Measurements from ENCODE around the gene PLEKHB2.

GRCh38 chr2:131127076-131127475, 21.9 kb downstream of the PLEKHB2 start:
- TF ChIP-seq, protein P1, sequence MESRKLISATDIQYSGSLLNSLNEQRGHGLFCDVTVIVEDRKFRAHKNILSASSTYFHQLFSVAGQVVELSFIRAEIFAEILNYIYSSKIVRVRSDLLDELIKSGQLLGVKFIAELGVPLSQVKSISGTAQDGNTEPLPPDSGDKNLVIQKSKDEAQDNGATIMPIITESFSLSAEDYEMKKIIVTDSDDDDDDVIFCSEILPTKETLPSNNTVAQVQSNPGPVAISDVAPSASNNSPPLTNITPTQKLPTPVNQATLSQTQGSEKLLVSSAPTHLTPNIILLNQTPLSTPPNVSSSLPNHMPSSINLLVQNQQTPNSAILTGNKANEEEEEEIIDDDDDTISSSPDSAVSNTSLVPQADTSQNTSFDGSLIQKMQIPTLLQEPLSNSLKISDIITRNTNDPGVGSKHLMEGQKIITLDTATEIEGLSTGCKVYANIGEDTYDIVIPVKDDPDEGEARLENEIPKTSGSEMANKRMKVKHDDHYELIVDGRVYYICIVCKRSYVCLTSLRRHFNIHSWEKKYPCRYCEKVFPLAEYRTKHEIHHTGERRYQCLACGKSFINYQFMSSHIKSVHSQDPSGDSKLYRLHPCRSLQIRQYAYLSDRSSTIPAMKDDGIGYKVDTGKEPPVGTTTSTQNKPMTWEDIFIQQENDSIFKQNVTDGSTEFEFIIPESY (CRISPR knock-in tag; IDR thresholded peaks at IDR 0.05): no peak
- no peak for TF ChIP-seq NR1H2 (CRISPR knock-in tag; IDR thresholded peaks at IDR 0.05)
- no peak for TF ChIP-seq POLR2A (conservative IDR thresholded peaks at IDR 0.05)
- TF ChIP-seq, protein P2, sequence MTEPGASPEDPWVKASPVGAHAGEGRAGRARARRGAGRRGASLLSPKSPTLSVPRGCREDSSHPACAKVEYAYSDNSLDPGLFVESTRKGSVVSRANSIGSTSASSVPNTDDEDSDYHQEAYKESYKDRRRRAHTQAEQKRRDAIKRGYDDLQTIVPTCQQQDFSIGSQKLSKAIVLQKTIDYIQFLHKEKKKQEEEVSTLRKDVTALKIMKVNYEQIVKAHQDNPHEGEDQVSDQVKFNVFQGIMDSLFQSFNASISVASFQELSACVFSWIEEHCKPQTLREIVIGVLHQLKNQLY (CRISPR knock-in tag; conservative IDR thresholded peaks at IDR 0.05): no peak
